PC-9 (cell line): Measurements from ENCODE around the gene GSTO1.

Experiments used
- EZH2 ChIP-seq: fragments of 200-600 bp; sonication (generic); IDR thresholded peaks from 2 replicates; pipeline ENCODE4 v1.8.0; 2017; ENCODE audit warnings: antibody characterized with exemption, low read depth
- TF ChIP-seq, protein P1 (sequence below): fragments of 200-600 bp; sonication (generic); conservative IDR thresholded peaks from 2 replicates; pipeline ENCODE4 v1.6.1; 2017; ENCODE audit warnings: mixed run types, antibody characterized with exemption, mild to moderate bottlenecking, moderate library complexity

DNA sequence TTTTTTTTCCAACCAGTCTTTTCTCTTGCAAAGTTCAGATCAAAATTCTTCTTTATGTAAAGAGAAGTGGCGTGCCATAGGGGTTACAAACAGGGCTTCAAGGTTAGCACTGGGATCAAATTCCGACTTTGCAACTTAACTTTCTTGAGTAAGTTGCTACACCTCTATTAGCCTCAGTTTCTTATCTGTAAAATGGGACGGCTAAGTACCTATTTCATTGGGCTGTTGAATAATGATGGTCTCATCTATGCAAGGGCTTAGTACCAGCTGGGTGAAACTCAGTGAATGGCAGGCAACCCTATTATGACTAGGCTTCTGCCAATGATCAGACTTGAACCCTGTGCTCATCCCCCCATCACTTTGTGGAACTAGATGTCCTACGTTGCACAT, 49.7 kb downstream of the GSTO1 start:
- TF ChIP-seq, protein P1, sequence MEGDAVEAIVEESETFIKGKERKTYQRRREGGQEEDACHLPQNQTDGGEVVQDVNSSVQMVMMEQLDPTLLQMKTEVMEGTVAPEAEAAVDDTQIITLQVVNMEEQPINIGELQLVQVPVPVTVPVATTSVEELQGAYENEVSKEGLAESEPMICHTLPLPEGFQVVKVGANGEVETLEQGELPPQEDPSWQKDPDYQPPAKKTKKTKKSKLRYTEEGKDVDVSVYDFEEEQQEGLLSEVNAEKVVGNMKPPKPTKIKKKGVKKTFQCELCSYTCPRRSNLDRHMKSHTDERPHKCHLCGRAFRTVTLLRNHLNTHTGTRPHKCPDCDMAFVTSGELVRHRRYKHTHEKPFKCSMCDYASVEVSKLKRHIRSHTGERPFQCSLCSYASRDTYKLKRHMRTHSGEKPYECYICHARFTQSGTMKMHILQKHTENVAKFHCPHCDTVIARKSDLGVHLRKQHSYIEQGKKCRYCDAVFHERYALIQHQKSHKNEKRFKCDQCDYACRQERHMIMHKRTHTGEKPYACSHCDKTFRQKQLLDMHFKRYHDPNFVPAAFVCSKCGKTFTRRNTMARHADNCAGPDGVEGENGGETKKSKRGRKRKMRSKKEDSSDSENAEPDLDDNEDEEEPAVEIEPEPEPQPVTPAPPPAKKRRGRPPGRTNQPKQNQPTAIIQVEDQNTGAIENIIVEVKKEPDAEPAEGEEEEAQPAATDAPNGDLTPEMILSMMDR, result no peak
- no peak for TF ChIP-seq EZH2
